Measurements from ENCODE around the gene SUPT20HL1. TPM values are rescaled to one million over a fixed set of nuclear protein-coding genes. Genes with fewer than 3 reads are reported as not detected.

SUPT20HL1 gene
- total and polyA plus RNA-seq, 2 of the 4 experiments (the other 2 are of a cell fraction) = not detected

DNA sequence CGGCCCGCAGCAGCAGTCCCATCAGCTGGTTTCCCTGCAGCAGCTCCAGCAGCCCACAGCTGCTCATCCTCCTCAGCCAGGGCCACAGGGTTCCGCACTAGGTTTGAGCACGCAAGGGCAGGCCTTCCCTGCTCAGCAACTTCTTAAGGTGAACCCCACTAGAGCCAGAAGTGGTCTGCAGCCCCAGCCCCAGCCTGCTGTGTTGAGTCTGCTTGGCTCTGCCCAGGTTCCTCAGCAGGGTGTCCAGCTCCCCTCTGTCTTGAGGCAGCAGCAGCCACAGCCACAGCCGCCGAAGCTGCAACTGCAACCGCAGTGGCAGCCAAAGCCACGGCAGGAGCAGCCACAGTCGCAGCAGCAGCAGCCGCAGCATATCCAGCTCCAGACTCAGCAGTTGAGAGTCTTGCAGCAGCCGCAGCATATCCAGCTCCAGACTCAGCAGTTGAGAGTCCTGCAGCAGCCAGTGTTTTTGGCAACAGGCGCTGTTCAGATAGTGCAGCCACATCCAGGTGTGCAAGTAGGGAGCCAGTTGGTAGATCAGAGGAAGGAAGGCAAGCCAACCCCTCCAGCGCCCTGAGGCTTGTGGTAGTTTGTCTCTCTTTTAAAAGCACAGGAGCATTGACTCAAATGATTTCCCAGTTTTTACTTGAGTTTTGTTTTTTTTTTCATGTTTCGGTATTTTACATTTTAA lies 4.6 kb downstream of the SUPT20HL1 start:
- Histone ChIP-seq H2BK15ac (ENCODE audit: low read depth, low read length) (no peak overlapping the region), H3K9ac (ENCODE audit: low read depth, low read length) (no peak overlapping the region), H4K8ac (ENCODE audit: low read depth in 2 of 2, low read length in 2 of 2) (no peak overlapping the region), H3K4me3 (ENCODE audit: insufficient read depth, low read depth, low read length) (no peak overlapping the region), H4K20me1 (ENCODE audit: insufficient read depth, low read length) (no peaks in the 10 kb centered on the region), H2AK9ac (replicated peaks; ENCODE audit: low read depth, low read length, poor library complexity) (no peak overlapping the region), H3K9me3 (ENCODE audit: control insufficient read depth, insufficient read depth, low read length) (no peaks in the 10 kb centered on the region), H3K36me3 (ENCODE audit: control insufficient read depth, insufficient read depth, low read length) (no peaks in the 10 kb centered on the region), H2BK20ac (ENCODE audit: low read depth, low read length) (no peak overlapping the region), H2BK120ac (ENCODE audit: low read depth, low read length) (no peak overlapping the region), H2BK5ac (ENCODE audit: low read depth, low read length, poor library complexity, severe bottlenecking) (no peak overlapping the region), H3K56ac (ENCODE audit: extremely low read depth, insufficient read depth, low read length) (no peak overlapping the region), H4K5ac (ENCODE audit: low read depth, low read length) (no peak overlapping the region), H3K27me3 (ENCODE audit: control insufficient read depth, insufficient read depth, low read length) (peaks cover 7% of the 10 kb centered on the region; the same call in 1 of the 2 replicates), H2AFZ (replicated peaks; ENCODE audit: low read length, poor library complexity) (no peak overlapping the region), H3K4ac (ENCODE audit: low read depth, low read length) (no peak overlapping the region), H3K14ac (replicated peaks; ENCODE audit: low read depth, low read length) (no peak overlapping the region), H3K4me1 (ENCODE audit: control insufficient read depth, insufficient read depth, low read length) (no peaks in the 10 kb centered on the region), H4K91ac (ENCODE audit: insufficient read depth, low read depth, low read length) (no peak overlapping the region), H2AK5ac (ENCODE audit: low read depth, low read length) (no peak overlapping the region), H3K27ac (ENCODE audit: insufficient read depth, low read length) (no peak overlapping the region), H3K4me2 (ENCODE audit: low read depth, low read length) (no peak overlapping the region), H3K9me1 (ENCODE audit: insufficient read depth, low read length) (no peaks in the 10 kb centered on the region), H3K79me1 (ENCODE audit: low read depth in 1 of 2, low read length in 2 of 2) (no peaks in the 10 kb centered on the region), H3K23ac (ENCODE audit: low read depth, low read length) (no peak overlapping the region), H3K18ac (ENCODE audit: low read depth, low read length) (no peak overlapping the region)
- dilution Hi-C loops (cut with HindIII; ENCODE audit: low sequenced_read_pairs, unreplicated experiment) (no loop called here), in situ Hi-C loops (cut with MboI; ENCODE audit: low sequenced_read_pairs) (no loop called here), intact Hi-C loops (cut with micrococcal nuclease) (no loop called here)
- DNase-seq (no peak), ATAC-seq (ENCODE audit: low read depth) (no peak)
- ChIA-PET POLR2A (ENCODE audit: unreplicated experiment) (no interaction called here), CTCF (no interaction called here)
- TF ChIP-seq POLR2A (IDR thresholded peaks at IDR 0.05; ENCODE audit: low read depth, low read length) (no peak), CEBPB (IDR thresholded peaks at IDR 0.05; ENCODE audit: low read depth, low read length) (no peak), NFE2L2 (IDR thresholded peaks at IDR 0.05; ENCODE audit: low read depth, low read length) (no peak), FOS (IDR thresholded peaks at IDR 0.05; ENCODE audit: low read depth, low read length) (no peak), MAFK (IDR thresholded peaks at IDR 0.05; ENCODE audit: low read depth, low read length) (no peak), RAD21 (IDR thresholded peaks at IDR 0.05; ENCODE audit: low read length) (no peak), SMC3 (IDR thresholded peaks at IDR 0.05; ENCODE audit: low read depth, low read length) (no peak), RFX5 (IDR thresholded peaks at IDR 0.05; ENCODE audit: low read depth, low read length) (no peak), MAZ (IDR thresholded peaks at IDR 0.05; ENCODE audit: borderline replicate concordance, low read depth, low read length) (no peak), MXI1 (IDR thresholded peaks at IDR 0.05; ENCODE audit: borderline replicate concordance, low read depth, low read length) (no peak), CHD1 (IDR thresholded peaks at IDR 0.05; ENCODE audit: low read depth, low read length) (no peak), RCOR1 (IDR thresholded peaks at IDR 0.05; ENCODE audit: insufficient replicate concordance, low read length) (no peak), BHLHE40 (IDR thresholded peaks at IDR 0.05; ENCODE audit: low read depth, low read length) (no peak)
- TF ChIP-seq, protein P1, sequence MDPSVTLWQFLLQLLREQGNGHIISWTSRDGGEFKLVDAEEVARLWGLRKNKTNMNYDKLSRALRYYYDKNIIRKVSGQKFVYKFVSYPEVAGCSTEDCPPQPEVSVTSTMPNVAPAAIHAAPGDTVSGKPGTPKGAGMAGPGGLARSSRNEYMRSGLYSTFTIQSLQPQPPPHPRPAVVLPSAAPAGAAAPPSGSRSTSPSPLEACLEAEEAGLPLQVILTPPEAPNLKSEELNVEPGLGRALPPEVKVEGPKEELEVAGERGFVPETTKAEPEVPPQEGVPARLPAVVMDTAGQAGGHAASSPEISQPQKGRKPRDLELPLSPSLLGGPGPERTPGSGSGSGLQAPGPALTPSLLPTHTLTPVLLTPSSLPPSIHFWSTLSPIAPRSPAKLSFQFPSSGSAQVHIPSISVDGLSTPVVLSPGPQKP (IDR thresholded peaks at IDR 0.05; ENCODE audit: borderline replicate concordance, low read depth, low read length) = no peak
- TF ChIP-seq, protein P2, sequence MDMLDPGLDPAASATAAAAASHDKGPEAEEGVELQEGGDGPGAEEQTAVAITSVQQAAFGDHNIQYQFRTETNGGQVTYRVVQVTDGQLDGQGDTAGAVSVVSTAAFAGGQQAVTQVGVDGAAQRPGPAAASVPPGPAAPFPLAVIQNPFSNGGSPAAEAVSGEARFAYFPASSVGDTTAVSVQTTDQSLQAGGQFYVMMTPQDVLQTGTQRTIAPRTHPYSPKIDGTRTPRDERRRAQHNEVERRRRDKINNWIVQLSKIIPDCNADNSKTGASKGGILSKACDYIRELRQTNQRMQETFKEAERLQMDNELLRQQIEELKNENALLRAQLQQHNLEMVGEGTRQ (IDR thresholded peaks at IDR 0.05; ENCODE audit: low read depth, low read length) = no peak
- TF ChIP-seq, protein P3, sequence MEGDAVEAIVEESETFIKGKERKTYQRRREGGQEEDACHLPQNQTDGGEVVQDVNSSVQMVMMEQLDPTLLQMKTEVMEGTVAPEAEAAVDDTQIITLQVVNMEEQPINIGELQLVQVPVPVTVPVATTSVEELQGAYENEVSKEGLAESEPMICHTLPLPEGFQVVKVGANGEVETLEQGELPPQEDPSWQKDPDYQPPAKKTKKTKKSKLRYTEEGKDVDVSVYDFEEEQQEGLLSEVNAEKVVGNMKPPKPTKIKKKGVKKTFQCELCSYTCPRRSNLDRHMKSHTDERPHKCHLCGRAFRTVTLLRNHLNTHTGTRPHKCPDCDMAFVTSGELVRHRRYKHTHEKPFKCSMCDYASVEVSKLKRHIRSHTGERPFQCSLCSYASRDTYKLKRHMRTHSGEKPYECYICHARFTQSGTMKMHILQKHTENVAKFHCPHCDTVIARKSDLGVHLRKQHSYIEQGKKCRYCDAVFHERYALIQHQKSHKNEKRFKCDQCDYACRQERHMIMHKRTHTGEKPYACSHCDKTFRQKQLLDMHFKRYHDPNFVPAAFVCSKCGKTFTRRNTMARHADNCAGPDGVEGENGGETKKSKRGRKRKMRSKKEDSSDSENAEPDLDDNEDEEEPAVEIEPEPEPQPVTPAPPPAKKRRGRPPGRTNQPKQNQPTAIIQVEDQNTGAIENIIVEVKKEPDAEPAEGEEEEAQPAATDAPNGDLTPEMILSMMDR (conservative IDR thresholded peaks at IDR 0.05; ENCODE audit: low read depth, low read length) = no peak
- 81% methylated on average over 7 of the region's 14 CpGs; no CpG with 5 or more reads in 1 of the 2 experiments for WGBS, 2 experiments (ENCODE audit: extremely low coverage in 2 of 2, insufficient read length in 1 of 2)
- no TSS peak for BruUV-seq (replicated peaks)

Measured in IMR-90 (cell line).